Measurements from ENCODE around the gene FGD2.
A peak's percentile ranks its signal among the peaks of the same experiment; 100 is the strongest.

FGD2 gene

DNA sequence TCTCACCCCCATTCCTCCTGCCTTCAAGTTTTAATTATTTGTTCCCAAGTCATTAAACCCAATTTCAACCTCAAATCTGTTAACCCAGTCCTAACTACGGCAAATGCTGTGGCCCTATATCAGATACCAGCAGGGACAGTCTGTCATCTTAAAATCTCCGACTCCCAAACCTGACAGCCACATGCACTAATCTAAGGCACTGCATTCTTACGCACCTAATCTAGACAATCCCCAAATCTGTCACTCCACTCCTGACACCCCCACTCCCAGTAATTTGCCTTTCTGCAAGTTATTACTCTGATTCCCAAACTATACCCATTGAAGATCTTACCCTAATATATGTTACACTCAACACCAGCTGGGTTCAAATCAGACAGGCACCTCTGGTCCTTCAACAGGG is 21.9 kb upstream of the FGD2 start:
- Histone ChIP-seq H3K36me3 (ENCODE audit: insufficient read depth, low read length) (peaks cover 47% of the 10 kb centered on the region), H4K20me1 (ENCODE audit: insufficient read depth, low read length) (peaks cover 61% of the 10 kb centered on the region), H3K4me3 (ENCODE audit: low read depth in 1 of 2, low read length in 2 of 2) (peak overlapping the region in 1 of 2 experiments; percentile 92; a peak in 2 of 4 replicates), H3K79me2 (ENCODE audit: insufficient read depth, low read length) (peaks cover 83% of the 10 kb centered on the region), H2AFZ (ENCODE audit: low read depth, low read length) (no peak overlapping the region), H3K4me2 (ENCODE audit: insufficient read depth, low read length) (peak overlapping the region; percentile 69), H3K9ac (ENCODE audit: low read depth, low read length) (peak overlapping the region; percentile 78; the same call in 1 of the 2 replicates), H3K27me3 (ENCODE audit: insufficient read depth, low read length, poor library complexity) (no peaks in the 10 kb centered on the region), H3K9me3 (ENCODE audit: insufficient read depth, low read length, severe bottlenecking) (no peaks in the 10 kb centered on the region), H3K4me1 (ENCODE audit: insufficient read depth, low read length) (peaks cover 41% of the 10 kb centered on the region), H3K27ac (ENCODE audit: low read length) (peak overlapping the region; percentile 28)
- TF ChIP-seq, protein P1, sequence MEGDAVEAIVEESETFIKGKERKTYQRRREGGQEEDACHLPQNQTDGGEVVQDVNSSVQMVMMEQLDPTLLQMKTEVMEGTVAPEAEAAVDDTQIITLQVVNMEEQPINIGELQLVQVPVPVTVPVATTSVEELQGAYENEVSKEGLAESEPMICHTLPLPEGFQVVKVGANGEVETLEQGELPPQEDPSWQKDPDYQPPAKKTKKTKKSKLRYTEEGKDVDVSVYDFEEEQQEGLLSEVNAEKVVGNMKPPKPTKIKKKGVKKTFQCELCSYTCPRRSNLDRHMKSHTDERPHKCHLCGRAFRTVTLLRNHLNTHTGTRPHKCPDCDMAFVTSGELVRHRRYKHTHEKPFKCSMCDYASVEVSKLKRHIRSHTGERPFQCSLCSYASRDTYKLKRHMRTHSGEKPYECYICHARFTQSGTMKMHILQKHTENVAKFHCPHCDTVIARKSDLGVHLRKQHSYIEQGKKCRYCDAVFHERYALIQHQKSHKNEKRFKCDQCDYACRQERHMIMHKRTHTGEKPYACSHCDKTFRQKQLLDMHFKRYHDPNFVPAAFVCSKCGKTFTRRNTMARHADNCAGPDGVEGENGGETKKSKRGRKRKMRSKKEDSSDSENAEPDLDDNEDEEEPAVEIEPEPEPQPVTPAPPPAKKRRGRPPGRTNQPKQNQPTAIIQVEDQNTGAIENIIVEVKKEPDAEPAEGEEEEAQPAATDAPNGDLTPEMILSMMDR (IDR thresholded peaks at IDR 0.05; ENCODE audit: borderline replicate concordance, extremely low read depth, low read length, poor library complexity, severe bottlenecking) = no peak
- TF ChIP-seq EZH2 (IDR thresholded peaks at IDR 0.05; ENCODE audit: borderline replicate concordance, low read depth, low read length, severe bottlenecking) = no peak
- DNase-seq = no peak
- ATAC-seq (ENCODE audit: insufficient read depth, low read depth) = no peak

DNA sequence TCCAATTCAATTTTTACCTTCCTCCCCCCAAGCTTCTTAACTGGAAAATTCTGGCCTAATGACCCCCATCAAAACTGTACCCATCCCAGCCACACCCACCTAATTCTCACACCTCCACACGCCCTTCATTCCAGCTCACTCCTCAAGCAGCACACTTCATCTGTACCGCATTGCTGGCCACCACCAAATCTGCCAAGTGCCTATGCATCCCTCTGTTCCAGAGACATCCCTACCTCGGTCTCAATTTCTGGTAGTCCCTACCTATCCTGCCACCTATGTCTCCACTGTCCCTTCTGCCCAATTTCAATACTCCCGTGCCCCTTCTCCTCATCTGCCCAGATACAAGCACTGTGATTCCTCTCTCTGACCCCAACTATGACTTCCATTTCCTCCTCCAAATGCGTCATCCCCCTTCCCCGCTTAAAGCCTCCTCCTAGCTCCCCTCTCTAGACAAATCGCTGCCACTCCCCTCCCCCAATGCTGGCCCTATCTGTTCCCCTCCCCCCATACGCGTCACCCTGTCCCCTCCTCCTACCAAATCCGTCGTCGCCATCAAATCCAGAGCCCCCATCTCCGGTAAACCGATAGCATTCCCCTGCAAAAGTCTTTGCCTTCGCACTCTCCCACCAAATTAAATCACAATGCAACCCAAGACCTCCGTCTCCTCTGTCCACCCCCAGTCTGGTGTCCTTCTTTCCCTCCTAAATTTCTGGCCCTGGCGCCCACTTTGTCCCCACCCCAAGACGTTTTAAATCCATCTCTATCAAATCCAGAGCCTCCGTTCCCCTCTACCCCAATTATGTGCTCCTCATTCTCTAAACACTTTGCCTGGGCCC is 20.7 kb upstream of the FGD2 start:
- Histone ChIP-seq H3K4me2 (ENCODE audit: insufficient read depth, low read length) (peak overlapping the region; percentile 69), H3K9ac (ENCODE audit: low read depth, low read length) (peak overlapping the region; percentile 78), H3K27ac (ENCODE audit: low read length) (peak overlapping the region; percentile 86), H3K79me2 (ENCODE audit: insufficient read depth, low read length) (peaks cover 71% of the 10 kb centered on the region), H3K9me3 (ENCODE audit: insufficient read depth, low read length, severe bottlenecking) (no peaks in the 10 kb centered on the region), H3K4me1 (ENCODE audit: insufficient read depth, low read length) (peaks cover 41% of the 10 kb centered on the region), H2AFZ (ENCODE audit: low read depth, low read length) (no peak overlapping the region), H3K4me3 (ENCODE audit: low read depth in 1 of 2, low read length in 2 of 2) (peak overlapping the region; percentile 54 to 92), H4K20me1 (ENCODE audit: insufficient read depth, low read length) (peaks cover 50% of the 10 kb centered on the region), H3K36me3 (ENCODE audit: insufficient read depth, low read length) (peaks cover 35% of the 10 kb centered on the region), H3K27me3 (ENCODE audit: insufficient read depth, low read length, poor library complexity) (no peaks in the 10 kb centered on the region)
- peak; percentile 35 for ATAC-seq (ENCODE audit: insufficient read depth, low read depth)
- TF ChIP-seq, protein P1 (IDR thresholded peaks at IDR 0.05; ENCODE audit: borderline replicate concordance, extremely low read depth, low read length, poor library complexity, severe bottlenecking) = no peak
- no peak for TF ChIP-seq EZH2 (IDR thresholded peaks at IDR 0.05; ENCODE audit: borderline replicate concordance, low read depth, low read length, severe bottlenecking)
- peak; percentile 76 for DNase-seq

DNA sequence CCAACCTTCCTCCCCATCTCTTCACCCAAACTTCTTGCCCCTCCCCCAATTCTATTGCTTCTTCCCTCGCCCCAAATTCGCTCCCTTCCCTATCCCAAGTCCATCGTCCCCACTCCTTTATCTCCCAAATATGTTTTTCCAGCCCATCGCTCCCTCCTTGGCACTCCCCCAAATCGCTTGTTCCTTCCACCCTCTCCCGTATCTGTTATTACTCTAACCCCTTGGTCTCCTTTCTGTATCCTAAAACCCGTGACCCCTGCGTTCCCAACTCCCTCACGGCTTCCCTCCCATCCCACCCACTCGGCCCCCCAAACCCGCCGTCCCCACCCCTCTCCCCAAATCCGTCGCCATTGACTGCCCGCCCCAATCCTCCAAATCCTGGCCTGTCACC is 20.0 kb upstream of the FGD2 start:
- Histone ChIP-seq H3K9ac (ENCODE audit: low read depth, low read length) (peak overlapping the region; percentile 78), H4K20me1 (ENCODE audit: insufficient read depth, low read length) (peaks cover 44% of the 10 kb centered on the region), H2AFZ (ENCODE audit: low read depth, low read length) (peak overlapping the region; percentile 81), H3K9me3 (ENCODE audit: insufficient read depth, low read length, severe bottlenecking) (no peaks in the 10 kb centered on the region), H3K4me2 (ENCODE audit: insufficient read depth, low read length) (peak overlapping the region; percentile 69), H3K4me1 (ENCODE audit: insufficient read depth, low read length) (peaks cover 41% of the 10 kb centered on the region), H3K79me2 (ENCODE audit: insufficient read depth, low read length) (peaks cover 65% of the 10 kb centered on the region), H3K27me3 (ENCODE audit: insufficient read depth, low read length, poor library complexity) (no peaks in the 10 kb centered on the region), H3K4me3 (ENCODE audit: low read depth in 1 of 2, low read length in 2 of 2) (peak overlapping the region; percentile 54 to 92), H3K36me3 (ENCODE audit: insufficient read depth, low read length) (peaks cover 29% of the 10 kb centered on the region), H3K27ac (ENCODE audit: low read length) (peak overlapping the region; percentile 86)
- ATAC-seq (ENCODE audit: insufficient read depth, low read depth) (no peak), DNase-seq (no peak)
- TF ChIP-seq, protein P1 (IDR thresholded peaks at IDR 0.05; ENCODE audit: borderline replicate concordance, extremely low read depth, low read length, poor library complexity, severe bottlenecking) = no peak
- TF ChIP-seq EZH2 (IDR thresholded peaks at IDR 0.05; ENCODE audit: borderline replicate concordance, low read depth, low read length, severe bottlenecking) = no peak

All from DND-41 (cell line).